A172 (cell line): ENCODE data around the gene MCF2L. TPM values are rescaled to one million over a fixed set of nuclear protein-coding genes. Genes with fewer than 3 reads are reported as not detected.
"Not testable (repeated sequence)": the region's sequence is repeated elsewhere in the genome, so short reads cannot be mapped to it uniquely, and the experiment has no call there.

Source experiments
- DNase-seq: peaks from one replicate; pipeline ENCODE4 v3.0.0-alpha.2; 2015; ENCODE audit warnings: low spot score
- total RNA-seq: library from RNA; depleted of rRNA; stranded (reverse); fragments of >200 nt; shearing (Covaris generic); gene quantifications from 2 replicates; pipeline ENCODE4 v1.2.3, GENCODE V29; 2014

MCF2L gene
- total RNA-seq, 1 experiment from 2014 or later, result 12.4 TPM

DNA sequence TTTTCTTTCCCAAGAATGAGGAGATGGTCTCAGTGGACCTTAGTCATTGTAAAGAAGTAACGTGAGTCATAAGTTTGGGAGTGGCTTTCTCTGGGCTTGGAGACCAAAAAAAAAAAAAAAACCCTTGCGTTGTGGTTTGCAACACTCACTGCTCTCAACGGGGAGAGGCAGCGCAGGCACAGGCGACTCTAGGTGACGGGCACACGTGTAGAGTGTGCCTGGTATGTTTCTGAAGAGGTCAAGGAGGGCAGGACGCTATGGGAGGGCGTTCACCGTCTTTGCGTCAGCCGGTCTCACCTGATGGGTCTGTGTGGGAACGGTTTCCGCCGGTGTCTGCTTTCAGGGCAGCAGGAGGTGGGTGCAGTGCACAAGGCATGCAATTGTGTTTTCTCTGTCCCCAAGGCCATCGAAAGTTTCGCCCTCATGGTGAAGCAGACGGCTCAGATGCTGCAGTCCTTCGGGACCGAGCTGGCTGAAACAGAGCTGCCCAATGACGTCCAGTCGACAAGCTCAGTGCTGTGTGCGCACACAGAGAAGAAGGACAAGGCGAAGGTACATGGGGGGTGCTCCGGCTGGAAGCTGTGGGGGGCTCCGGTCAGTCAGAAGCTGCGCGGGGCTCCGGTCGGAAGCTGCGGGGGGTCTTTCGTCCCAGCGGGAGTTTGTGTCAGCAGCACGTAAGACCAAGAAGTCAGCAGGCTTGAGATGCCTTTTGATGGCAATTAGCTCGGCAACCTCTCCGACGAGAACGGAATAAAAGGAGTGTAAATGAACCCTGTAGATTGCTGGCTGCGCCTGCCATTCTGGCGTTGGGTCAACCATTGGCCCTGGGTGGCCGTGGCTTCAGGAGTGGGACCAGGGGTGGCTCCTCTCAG is 95.8 kb downstream of the MCF2L start:
- peak; percentile 90 for DNase-seq

DNA sequence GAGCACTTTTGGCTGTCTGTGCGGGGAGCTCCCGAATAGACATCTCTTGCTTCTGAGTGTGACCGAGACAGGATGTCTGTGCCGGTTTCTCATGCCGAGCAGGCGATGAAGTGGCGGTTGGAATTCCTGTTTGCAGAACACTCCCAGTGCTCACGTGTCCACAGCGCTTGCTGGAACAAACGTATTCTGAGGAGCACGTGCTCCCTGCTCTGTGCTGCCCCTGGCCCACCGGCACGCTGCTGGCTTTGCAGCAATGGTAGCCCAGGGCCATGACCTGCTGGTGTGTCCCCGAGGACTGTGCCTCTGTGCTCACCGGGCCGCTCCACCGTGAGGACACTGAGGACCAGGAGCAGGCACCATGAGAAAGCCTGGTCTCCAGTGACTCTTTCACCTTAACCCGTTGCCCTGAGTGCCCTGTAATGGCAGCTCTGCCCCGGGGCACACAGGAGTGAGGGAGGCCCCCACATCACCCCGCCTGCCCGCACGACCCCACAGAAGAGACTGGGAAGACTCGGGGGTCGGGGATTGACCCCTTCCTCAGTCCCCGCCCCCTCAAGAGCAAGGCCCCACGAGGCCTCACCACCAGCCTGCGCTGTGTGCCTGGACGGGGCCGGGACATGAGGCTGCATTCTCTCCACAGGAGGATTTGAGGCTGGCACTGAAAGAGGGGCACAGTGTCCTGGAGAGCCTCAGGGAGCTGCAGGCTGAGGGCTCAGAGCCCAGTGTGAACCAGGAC is 96.6 kb downstream of the MCF2L start:
- DNase-seq, result no peak

DNA sequence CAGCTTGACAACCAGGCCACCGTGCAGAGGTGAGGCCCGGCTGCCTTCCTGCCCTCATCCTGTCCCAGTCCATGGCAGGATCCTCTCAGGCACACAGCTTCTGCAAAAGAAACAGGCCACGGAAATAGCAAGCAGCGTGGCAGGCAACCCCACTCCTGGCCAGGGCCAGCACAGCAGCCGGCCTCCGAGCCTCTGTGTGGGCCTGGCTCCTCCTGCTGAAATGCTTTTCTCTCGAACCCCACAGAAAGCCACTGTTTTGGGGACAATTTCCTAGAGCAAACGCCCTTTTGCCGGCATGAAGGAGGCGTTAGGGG is 97.1 kb downstream of the MCF2L start:
- DNase-seq, result no peak

DNA sequence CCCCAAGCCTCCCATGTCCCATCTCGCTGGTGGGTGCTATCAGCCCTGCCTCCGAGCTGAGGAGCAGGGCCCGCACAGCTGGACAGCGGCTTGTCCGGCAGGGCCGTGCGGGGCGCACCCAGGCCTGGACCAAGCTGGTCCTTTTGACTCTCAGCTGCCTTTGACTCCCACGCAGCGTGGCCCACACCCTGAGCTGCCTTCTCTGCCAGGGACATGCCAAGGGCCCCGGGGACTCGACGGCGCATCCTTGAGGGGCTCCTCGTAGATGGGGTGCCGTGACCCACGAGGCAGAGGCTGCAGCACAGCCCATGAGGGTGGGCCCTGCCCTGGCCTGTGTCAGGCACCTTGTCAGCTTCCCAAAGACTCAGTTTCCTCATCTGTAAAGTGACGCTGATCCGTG is 97.7 kb downstream of the MCF2L start:
- DNase-seq, result no peak

DNA sequence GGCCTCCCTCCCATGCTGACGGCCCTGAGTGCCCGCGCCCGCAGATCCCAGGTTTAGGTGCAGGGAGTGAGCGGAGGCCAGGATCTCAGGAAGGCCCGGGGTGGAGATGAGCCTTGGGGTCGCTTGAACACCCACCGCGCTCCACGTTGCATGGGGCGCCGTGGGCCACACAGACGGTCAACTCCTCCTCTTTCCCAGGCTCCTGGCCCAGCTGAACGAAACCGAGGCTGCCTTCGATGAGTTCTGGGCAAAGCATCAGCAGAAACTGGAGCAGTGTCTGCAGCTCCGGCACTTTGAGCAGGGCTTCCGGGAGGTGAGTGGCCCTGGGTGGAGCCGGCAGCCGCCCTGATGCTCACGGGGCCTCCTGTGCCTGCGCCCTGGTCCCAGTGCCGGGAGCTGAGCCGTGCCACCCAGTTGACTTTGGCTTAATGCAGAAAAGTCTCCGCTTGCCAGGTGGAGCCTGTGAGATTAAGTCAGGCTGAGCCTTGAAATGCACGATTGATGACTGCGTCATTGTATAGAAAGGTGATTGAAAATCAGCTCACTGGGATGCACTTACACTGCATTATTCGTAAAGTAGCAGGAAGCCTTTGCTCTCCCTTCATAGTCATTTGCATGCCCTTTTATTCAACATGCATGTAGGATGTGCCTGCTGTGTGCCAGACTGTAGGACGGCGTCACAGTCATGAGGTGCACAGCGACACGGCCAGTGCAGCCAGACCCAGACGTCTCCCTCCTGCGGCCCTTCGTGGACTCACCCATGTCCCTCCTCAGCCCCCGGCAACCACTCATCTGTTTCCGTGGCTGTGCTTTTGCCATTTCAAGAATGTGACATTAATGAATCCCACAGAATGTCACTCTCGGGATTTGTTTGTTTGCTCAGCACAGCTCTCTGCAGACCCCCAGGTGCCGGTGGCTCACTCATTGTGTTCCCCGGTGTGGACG is 101.1 kb downstream of the MCF2L start:
- no peak for DNase-seq

DNA sequence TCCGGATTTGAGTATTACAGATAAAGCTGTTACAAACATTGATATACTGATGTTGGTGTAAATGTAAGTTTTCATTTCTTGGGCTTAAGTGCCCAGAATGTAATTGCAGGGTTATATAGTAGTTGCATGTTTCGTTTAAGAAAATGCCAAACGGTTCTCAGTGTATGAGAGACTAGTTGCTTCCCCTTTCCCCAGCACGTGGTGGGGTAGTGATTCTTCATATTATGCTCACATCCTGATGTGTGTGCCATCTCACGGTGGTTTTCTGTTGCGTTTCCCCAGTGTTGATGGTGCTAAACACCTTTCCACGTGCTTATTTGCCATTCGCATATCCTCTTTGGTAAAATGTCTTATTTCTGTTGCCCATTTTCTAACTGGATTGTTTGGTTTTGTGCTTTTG is 101.8 kb downstream of the MCF2L start:
- DNase-seq, result no peak

DNA sequence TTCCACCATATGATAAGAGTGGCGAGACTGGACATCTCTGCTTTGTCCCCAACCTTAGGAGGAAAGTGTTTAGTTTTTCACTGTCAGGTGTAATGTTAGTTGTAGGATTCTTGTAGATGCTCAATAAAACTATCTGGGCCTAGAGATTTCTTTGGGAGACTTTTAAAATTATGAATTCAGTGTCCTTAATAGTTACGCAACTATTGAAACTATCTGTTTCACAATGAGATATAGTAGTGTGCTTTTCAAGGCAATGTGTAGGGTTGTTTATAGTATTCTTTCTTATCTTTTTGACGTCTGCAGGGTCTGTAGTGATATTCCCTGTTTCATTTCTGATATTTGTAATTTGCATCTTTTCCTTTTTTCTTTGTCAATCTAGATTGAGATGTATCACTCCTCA is 103.4 kb downstream of the MCF2L start:
- DNase-seq, result no peak

DNA sequence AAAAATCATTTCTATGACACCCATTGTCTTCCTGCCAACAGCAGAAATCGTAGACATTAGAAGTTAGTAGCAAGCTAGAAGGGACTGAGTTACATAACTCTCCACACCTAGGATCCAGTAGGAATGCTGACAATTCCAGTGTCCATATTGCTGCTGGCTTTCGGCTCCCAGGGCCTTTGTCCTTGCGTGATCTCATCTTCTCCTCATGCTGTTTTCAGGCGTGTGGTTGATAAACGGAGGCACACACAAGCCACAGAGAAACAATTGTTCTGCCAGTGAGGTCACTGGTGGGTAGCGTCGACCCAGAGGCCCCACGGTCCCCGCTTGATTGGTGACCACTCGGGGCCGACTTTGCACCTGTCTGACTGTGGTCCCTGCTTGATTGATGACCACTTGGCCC is 104.9 kb downstream of the MCF2L start:
- DNase-seq, result no peak

DNA sequence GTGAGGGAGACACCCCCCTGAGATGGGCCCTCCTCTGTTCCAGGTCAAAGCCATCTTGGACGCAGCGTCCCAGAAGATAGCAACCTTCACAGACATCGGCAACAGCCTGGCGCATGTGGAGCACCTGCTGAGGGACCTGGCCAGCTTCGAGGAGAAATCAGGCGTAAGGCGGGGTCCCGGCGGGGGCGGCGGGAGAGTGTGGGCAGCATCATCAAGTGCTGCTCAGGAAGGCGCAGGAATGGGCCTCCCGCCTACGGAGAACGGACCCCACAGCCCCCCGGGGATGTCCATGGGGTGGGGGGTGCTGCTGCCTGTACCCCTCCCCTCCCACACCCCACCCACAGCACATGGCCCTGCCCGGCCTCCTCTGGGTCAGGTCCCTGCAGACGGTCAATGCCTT is 105.4 kb downstream of the MCF2L start:
- no peak for DNase-seq

DNA sequence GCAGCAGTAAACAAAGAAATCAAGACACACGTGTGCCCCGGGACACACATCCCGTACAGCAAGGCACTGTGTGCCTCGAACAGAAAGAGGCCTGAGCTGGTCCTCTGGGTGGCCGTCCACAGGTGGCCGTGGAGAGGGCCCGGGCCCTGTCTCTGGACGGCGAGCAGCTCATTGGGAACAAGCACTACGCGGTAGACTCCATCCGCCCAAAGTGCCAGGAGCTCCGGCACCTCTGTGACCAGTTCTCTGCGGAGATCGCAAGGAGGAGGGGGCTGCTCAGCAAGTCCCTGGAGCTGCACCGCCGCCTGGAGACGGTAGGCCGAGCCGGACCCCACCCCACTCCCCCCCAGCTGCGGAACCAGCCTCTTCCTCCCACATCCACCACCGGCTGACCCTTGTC is 105.9 kb downstream of the MCF2L start:
- DNase-seq, result no peak

DNA sequence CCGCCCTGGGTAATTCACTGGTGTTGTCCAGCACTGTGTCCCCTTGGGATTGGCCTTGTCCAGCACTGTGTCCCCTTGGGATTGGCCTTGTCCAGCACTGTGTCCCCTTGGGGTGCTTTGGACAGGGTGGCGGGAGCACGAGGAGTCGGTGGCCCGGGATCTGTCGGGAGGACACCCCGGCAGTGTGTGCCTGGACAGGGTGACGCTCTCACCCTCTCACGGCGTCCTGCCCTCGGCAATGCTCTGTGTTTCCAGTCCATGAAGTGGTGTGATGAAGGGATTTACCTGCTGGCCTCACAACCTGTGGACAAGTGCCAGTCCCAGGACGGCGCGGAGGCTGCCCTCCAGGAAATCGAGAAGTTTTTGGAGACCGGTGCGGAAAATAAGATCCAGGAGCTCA is 106.7 kb downstream of the MCF2L start:
- no peak for DNase-seq

DNA sequence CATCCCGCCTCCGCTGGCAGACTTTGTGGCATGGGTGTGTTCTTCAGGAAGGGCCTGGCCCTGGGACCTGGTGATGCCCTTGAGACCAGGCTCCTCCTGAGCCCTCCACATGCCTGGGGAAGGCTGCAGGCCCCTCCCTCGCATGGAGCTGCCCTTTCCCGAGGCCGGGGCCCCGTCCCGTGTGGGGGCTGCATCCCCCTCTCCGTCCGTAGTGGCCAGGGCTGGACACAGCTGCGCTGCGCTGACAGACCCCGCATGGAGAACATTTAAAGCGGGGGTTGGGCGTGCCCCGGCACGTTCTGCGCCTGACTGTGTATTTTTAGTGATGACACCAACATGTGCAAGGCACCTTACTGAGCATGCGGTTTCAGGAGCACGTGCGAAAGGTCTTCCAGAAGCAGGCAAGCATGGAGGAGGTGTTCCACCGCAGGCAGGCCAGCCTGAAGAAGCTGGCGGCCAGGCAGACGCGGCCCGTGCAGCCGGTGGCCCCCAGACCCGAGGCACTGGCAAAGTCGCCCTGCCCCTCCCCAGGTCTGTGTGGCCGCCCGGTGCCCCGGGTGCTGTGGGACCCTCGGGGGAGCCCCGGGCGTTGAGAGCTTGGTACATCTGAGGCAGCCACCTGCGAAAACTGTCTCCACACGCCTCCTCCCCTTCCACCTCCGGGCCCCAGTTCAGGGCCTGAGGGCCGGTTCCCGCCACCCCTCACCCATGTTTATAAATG is 107.8 kb downstream of the MCF2L start:
- no peak for DNase-seq

DNA sequence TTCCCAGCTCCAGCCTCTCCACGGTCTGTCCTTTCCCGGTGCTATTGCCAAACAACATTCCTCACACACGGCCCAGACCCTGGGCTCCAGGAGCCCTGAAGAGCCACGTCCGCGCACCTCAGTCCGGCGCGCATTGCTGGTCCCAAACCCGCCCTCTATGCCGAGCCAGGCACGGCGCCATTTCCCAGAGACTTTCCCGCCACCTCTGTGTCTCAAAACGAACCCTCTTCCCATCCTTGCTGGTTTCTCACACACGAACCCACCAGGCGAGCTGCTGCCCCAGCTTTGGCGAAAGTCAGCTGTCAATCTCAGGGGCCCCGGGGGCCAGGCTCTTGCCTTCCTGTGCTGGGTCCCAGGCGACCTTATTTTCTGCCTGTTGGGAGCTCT is 108.5 kb downstream of the MCF2L start:
- DNase-seq, result no peak

DNA sequence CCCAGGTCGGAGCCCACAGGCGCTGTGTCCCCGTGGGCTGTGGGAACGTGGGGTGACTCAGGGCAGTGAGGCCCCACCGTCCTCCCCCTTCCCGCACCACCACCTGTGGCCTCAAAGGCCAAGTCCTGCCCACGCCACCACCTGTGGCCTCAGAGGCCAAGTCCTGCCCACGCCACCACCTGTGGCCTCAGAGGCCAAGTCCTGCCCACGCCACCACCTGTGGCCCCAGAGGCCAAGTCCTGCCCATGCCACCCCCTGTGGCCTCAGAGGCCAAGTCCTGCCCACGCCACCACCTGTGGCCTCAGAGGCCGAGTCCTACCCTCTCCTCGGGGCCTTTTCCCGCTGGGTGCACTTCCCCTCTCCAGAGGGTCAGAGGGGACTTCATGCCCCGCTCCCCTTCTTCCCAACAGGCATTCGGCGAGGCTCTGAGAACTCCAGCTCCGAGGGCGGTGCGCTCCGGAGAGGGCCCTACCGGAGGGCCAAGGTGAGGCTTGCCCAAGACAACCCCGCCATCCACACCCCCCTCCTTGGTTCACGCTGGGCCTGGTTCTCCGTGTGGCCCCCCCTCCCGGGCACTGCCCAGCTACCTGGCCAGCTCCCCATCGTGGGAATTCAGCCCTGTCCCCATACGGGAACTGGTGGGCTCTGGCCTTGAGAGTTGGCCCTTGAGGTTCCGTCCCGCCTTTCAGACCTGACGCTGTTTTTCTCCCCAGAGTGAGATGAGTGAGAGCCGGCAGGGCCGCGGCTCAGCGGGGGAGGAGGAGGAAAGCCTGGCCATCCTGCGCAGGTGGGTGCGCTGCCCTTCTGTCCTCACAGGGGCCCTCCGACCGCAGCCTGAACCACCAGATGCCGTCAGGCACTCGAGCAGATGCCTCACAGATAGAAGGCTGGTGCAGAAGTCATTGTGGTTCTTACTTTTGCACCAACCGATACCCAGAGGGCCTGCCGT is 109.2 kb downstream of the MCF2L start:
- DNase-seq, result no peak

DNA sequence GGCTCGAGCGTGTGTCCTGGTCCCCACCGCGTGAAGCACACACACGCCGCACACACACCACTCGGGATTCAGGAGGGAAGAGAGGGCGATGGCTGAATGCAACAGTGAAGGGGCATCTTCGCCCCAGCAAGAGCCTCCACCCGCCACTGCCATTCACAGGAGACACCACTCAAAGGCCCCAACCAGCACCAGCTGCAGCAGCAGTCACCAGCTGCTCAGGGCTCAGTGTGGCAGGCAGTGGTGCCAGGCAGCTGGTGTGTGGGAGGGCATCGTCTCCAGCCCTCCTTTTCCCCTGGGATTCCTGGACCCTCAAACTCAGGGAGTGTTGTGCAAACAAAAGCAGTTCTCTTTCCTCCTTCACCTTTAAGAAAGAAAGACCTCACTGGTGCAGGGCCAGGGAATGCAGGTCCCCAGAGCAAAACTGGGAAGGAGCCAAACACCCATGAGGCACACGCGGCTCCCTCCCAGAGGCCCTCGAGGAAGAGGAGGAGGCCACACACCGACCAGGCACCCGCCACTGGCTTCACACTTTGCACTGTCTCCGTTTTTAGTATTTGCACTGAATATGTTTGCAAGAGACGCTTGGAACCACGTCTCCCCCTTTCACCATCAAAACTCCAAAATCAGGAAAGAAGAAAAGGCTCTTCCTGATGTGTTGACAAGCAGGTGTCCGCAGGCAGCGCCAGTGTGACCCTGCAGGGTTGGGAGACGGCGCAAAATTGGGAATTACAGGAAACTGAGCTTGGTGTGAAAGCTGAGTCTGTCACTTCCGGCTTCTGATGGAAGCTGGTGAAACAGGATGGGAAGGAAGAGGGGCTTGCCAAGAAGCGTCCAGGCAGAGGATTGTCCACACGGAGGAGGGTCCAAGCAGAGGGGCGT is 110.1 kb downstream of the MCF2L start:
- DNase-seq, result no peak

DNA sequence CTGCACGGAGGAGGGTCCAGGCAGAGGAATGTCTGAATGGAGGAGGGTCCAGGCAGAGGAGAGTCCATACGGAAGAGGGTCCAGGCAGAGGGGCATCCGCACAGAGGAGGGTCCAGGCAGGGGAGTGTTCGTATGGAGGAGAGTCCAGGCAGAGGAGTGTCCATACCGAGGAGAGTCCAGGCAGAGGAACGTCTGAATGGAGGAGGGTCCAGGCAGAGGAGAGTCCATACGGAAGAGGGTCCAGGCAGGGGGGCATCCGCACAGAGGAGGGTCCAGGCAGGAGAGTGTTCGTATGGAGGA is 110.7 kb downstream of the MCF2L start:
- DNase-seq, result not testable (repeated sequence)

DNA sequence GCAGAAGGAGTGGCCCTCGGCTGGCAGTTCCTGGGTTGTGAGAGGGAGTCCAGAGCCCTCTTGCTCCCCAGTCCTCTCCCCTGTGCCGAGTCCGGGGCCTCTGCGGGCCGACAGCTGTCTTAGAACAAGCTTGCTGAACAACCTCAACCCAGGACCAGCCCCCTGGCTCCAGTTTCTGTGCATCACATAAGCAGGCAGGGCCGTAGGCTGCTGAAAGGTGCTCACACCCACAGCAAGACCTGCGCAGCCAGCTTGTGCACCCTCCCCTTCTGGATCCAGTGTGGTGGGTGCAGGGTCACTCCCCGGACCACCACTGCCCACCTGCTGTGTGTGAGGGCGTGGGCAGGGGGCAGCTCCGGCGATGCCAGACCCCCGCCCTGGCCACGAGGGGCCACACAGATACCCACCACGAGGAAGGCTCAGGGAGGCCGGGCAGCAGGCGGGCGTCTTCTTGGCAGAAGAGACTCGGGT is 111.4 kb downstream of the MCF2L start:
- DNase-seq, result no peak

DNA sequence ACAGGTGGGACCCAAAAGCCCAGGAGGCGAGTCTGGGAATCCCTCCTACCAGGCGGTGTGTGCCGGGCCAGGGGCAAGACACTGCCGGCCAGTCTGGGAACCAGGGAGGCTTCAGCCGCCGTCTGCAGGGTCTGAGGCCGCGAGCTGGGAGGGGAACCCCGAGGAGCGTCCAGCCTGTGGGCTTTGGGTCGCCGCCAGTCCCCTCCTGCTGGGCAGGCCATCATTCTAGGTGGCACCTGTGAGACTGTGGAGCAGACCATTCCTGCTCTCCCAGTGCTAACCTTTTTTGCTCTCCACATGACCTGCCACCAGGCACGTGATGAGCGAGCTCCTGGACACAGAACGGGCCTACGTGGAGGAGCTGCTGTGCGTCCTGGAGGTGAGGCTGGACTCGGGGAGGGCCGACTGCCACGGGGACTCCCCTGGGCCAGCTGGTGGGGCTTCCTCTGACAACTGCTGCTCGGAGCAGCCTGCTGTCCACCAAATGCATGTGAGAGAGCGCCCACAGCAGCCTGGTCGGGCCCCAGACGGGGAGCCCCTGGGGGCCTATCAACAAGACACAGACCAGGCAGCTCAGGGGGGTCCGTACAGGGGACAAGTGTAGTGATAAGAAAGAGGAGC is 112.0 kb downstream of the MCF2L start:
- DNase-seq, result no peak
